A172 (cell line): ENCODE results near the gene UBP1. TPM values are rescaled to one million over a fixed set of nuclear protein-coding genes. Genes with fewer than 3 reads are reported as not detected.
A peak's percentile ranks its signal among the peaks of the same experiment; 100 is the strongest.
"Not testable (repeated sequence)": the region's sequence is repeated elsewhere in the genome, so short reads cannot be mapped to it uniquely, and the experiment has no call there.

Experiments used
- DNase-seq: peaks from one replicate; pipeline ENCODE4 v3.0.0-alpha.2; 2015; ENCODE audit warnings: low spot score
- total RNA-seq: library from RNA; depleted of rRNA; stranded (reverse); fragments of >200 nt; shearing (Covaris generic); gene quantifications from 2 replicates; pipeline ENCODE4 v1.2.3, GENCODE V29; 2014

The UBP1 gene
- total RNA-seq, 1 experiment from 2014 or later = 34.5 TPM

GRCh38 chr3:33391255-33391995, 48.8 kb downstream of the UBP1 start:
- DNase-seq = no peak

DNA sequence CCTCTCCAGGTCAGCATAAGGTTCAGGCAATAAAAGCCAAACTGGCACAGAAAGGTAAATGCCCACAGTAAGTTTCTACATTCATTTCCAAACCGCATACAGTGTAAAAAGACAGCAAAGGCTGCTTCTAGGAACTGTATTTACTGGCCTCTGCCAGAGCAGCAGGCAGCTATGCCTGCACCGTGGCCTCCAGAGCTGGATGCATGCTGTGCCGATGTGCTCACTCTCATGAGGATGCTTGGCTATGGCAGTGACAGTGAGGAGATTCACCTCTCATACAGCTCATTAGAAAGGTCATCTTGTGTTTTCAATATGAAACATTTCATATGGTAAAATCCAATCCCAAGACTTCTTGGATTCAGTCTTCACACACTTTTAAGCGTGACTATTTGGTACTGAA, 50.3 kb downstream of the UBP1 start:
- DNase-seq = no peak

DNA sequence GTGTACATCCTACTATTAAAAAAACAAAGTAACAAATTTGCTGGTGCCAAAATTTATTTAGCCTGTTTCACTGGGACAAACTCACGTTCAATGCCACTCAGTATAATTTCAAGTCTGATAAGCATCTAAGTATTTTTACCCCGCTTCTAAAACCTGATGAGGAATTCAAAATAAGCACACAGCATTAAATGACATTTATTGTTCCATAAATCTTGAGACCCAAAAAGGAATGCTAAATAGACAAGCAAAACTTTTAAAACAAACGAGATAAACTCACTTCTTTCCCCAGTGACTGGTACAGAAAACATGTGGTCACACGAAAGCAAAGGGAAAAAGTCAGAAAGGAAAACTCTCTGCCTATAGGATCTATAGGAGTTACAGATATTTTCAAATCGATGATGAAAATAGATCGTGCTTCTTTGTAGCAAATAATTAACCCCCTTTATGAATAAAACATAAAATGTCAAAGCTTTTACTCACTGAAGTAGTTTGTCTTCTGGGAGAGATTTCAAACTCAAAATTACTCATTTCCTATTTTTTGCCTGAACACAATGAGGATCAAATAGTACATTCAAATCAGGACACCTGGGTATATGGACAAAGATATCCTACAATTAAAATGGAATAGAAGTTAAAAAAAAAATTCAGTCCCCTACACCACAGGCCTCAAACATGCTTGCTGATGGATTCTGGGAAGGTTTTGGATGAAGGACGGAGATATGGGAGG, 51.7 kb downstream of the UBP1 start:
- no peak for DNase-seq

DNA sequence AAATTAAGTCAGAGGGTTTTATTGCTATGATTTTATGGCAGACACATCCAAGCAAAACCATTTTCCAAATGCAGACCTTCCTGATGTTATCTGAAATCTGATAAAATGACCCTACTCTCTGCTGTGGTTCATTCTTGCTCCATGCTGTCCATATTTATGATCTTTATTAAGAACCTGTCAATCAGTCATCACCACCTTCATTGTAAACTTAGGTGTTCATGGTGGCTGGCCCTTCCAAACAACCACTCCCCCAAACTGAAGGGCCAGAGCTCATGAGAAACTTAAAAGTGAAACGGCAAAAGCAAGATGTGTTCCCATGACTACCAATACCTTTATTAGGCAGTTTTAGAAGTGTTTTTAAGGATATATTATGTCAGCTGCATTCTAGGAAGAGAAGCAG, 53.6 kb downstream of the UBP1 start:
- DNase-seq = no peak

DNA sequence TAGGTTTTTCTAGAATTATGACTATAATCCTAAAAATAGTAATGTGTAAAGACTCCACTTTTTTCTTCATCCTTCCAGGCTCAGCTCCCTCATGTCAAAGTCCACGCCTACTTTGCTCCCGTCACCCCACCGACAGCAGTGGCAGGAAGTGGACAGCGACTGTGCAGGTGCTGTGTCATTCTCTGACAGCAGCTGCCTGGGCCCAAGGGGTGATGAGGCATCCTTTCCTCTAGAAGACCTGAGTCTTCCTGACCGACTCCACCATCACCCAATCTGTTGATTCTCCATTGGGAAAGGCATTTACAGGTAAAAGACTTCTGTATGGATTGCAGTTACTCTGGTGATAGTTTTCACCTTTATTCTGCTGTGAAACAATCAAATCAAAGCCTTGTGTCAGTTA, 54.8 kb downstream of the UBP1 start:
- peak; percentile 60 for DNase-seq

- DNase-seq = no peak
These were observed 56.3 kb downstream of the UBP1 start for GRCh38 chr3:33383951-33384350.

DNA sequence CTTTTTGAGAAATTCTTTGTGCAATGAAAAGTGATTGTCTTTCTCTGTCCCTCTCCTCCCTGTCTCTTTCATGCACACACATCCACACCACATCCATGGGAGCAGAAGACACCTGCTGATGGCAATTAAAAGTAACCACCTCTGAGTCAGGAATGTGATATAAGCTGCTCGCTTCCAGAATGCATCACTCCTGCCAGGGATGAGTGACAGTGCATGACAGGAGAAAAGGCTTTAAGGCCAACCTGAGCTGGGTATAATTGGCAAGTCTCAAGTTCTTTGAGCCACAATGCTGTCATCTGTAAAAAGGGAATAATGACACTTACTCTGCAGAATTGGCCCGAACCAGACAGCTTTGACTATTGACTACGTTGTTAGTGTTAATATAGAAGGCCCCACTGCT, 59.6 kb downstream of the UBP1 start:
- no peak for DNase-seq

GRCh38 chr3:33377931-33378330, 62.3 kb downstream of the UBP1 start:
- peak; percentile 72 for DNase-seq

- DNase-seq = no peak
These were observed 62.7 kb downstream of the UBP1 start for GRCh38 chr3:33377489-33377888.

- DNase-seq = no peak
These were observed 67.1 kb downstream of the UBP1 start for GRCh38 chr3:33373082-33373437.

DNA sequence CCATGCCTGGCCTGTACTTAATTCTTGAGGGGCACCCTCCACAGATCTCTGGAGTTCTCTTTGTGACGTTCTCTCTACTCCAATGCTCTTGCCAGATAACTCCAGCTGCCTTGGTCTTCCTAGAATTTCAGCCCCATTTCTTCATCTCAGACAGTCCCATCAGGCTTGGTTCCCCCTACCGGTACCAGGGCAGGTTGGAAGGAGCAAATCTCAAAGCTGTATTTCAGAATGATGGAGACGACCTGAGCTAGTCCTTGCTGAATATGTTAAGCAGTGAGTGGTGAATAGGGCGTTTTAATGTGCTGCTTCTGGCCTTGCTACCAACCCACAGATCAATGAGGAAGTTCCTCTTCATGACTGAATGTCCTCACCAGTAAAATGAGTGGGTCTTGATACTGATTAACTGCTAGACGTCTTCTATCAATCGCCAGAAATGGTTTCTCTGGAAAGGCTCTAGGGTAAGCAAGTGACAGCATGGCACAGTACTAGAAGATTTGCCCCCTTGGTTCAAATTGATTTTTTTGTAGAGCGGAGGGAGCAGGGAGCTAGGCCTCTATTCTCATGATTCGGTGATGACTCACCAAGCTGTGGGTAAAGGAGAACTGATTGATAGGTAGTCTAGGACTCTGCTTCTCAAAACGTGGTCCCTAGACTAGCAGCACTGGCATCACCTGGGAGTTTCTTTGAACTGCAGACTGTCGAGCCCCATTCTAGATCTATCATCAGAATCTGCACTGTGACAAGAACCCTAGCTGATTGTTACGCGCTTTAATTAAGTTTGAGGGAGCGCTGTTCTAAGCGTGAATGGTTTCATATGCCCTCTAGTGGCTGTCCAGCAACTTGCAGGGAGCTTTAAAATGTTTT, 67.8 kb downstream of the UBP1 start:
- peak; percentile 84 for DNase-seq

GRCh38 chr3:33364531-33365128, 75.6 kb downstream of the UBP1 start:
- DNase-seq = peak; percentile 21

DNA sequence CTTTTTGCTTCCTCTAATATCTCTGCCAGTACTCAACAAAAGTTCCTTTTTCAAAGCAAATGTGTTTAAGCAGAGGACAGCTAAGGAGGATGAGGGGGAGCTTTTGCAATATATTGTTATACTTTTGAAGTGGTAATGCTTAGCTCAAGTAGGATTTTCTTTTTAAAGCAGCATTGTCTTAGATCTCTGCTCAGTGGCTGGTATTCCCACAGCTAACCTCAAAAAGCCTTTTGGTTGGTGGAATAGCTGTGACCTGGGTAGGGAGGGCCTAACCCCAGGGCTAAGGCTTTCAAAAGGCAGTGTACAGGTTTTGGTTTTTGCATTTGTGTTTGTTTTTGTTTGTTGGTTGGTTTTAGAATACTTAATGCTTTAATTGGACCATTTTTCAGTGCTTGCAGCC, 76.1 kb downstream of the UBP1 start:
- DNase-seq = no peak

- DNase-seq = no peak
These were observed 76.9 kb downstream of the UBP1 start for GRCh38 chr3:33363113-33363800.

DNA sequence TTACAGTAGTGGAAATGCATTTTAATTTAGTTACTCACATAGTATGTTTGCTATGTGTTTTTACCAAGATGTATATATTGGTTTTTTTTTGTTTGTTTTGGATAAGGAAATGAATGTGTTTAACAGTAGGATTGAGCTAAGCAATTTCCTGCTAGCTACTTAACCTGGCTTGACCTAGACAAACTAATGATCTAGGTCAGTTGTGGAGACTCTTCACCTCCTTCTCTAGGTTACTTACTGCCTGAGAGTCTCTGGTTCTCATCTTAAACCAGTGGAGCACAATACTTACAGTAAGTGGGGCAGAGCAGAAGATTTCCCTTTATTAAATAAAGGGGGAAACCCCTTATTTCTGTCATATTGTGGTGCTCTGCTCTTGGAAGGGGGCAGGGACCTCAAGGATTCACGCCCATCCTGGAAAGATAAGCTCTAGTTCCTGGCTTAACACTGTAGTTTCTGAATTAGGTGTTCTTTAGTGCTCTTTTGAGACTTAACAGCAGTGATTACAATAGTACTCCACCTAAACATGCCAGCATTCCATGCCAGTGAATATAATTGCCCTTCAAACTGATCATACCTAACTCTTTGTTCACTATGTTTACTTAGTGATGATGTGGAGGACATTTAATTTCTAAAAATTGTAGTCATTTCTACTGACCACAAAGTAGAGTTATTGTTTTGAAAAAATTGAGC, 79.9 kb downstream of the UBP1 start:
- DNase-seq = peak; percentile 88

DNA sequence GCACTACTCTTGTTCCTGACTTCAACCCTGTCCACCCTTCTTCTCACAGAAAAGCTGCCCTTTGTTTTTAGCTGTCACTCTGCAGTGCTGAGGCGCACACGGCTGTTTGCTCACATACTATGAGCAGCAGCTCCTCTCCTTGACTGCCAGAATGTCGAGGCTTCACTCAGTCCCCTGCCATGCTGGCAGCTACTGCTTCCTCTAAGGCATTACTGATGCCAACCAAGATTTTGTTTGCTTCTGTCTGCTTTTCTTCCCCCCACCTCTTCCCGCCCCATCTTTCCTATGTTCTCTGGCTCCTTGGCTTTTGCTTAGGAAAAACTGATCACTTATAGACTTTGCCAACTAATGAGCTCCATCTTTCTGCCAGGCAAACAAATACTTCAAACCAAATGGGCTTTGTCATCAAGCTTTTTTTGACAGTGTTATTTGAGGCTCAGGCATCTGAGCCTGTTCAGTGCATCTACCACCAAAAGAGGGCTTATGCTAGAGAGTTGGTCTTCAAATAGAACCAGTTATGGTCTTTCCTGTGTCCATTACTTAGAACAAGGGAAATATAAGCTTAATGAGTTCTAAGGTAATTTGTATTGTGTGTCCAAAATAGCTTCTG, 81.9 kb downstream of the UBP1 start:
- DNase-seq = no peak

- peak; percentile 49 for DNase-seq
These were observed 84.6 kb downstream of the UBP1 start for GRCh38 chr3:33355611-33356010.

DNA sequence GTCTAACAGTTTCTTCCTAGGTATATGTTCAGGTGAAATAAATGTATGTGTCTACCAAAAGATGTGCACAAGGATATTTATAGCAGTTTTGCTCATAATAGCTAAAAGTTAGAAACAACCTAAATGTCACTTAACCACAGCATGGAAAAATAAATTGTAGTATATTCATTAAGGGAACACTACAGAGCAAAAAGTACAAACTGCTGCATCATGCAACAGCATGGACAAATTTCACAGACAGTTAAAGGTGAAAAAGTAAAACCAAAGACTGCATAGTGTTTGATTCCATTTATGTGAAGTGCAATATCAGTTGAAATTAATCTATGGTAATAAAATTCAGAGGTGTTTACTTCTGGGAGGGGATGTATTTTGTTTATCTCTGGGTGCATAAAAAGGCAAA, 100.4 kb downstream of the UBP1 start:
- DNase-seq = no peak

DNA sequence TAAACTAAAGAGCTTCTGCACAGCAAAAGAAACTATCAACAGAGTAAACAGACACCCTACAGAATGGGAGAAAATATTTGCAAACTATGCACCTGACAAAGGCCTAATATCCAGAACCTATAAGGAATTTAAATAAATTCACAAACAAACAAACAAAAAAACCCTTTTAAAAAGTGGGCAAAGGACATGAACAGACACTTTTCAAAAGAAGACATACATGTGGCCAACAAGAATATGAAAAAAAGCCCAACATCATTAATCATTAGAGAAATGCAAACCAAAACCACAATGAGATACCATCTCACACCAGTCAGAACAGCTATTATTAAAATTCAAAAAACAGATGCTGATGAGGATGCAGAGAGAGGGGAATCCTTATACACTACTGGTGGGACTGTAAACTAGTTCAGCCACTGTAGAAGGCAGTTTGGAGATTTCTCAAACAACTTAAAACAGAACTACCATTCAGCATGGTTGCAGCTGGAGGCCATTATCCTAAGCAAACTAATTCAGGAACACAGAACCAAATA, 101.2 kb downstream of the UBP1 start:
- not testable (repeated sequence) for DNase-seq
